Upper lobe of left lung (tissue), 6 donors: Measurements from ENCODE around the gene SLC25A45. TPM values are rescaled to one million over a fixed set of nuclear protein-coding genes. Genes with fewer than 3 reads are reported as not detected.
"Not testable (repeated sequence)": the region's sequence is repeated elsewhere in the genome, so short reads cannot be mapped to it uniquely, and the experiment has no call there.

Experiments
- ATAC-seq, 2 donors: fragments of 200-7000 bp; cut with Tn5 transposase; one replicate each; pipeline ENCODE4 v1.9.1; 2022; ENCODE audit warnings: mild to moderate bottlenecking in 2 of 2, moderate library complexity in 2 of 2; ENCODE audit not compliant: low FRiP score in 2 of 2
- DNase-seq, 2 donors: peaks; one replicate each; pipeline ENCODE4 v3.0.0-alpha.2; 2019 to 2020
- H3K27ac ChIP-seq, 4 donors: fragments of 200-600 bp; sonication (generic); one replicate each; pipeline ENCODE4 v1.5.1; 2016 to 2019
- H3K27me3 ChIP-seq, 4 donors: fragments of 200-600 bp; sonication (generic); one replicate each; pipeline ENCODE4 v1.5.1; 2017 to 2019
- H3K36me3 ChIP-seq, 4 donors: fragments of 200-600 bp; sonication (generic); one replicate each; pipeline ENCODE4 v1.5.1; 2016 to 2019
- H3K4me1 ChIP-seq, 4 donors: fragments of 200-600 bp; sonication (generic); one replicate each; pipeline ENCODE4 v1.5.1; 2018 to 2019
- H3K4me3 ChIP-seq, 4 donors: fragments of 200-600 bp; sonication (generic); one replicate each; pipeline ENCODE4 v1.5.1; 2017 to 2019; ENCODE audit warnings: mild to moderate bottlenecking in 2 of 4, moderate library complexity in 1 of 4
- H3K9me3 ChIP-seq, 4 donors: fragments of 200-600 bp; sonication (generic); one replicate each; pipeline ENCODE4 v1.5.1; 2018 to 2019
- CTCF ChIP-seq, 6 experiments: fragments of 450-650 bp in 4 of 6; fragments of 200-600 bp in 2 of 6; sonication (generic) in 2 of 6; IDR thresholded peaks; one replicate each; pipeline ENCODE4 v1.5.1; 2016 to 2019; ENCODE audit warnings: antibody characterized with exemption in 6 of 6
- EP300 ChIP-seq, 4 donors: sonication (generic); formaldehyde crosslinking; IDR thresholded peaks; one replicate each; pipeline ENCODE4 v1.5.1; 2017; ENCODE audit warnings: antibody characterized with exemption in 4 of 4, control low read depth in 2 of 4
- POLR2A ChIP-seq, 4 donors: fragments of 450-650 bp; IDR thresholded peaks; one replicate each; pipeline ENCODE4 v1.5.1; 2016 to 2017; ENCODE audit warnings: antibody characterized with exemption in 4 of 4, mild to moderate bottlenecking in 2 of 4
- POLR2AphosphoS5 ChIP-seq, 2 donors: sonication (generic); formaldehyde crosslinking; IDR thresholded peaks; one replicate each; pipeline ENCODE4 v1.5.1; 2017; ENCODE audit warnings: antibody characterized with exemption in 2 of 2
- WGBS, 2 donors: methylation state at CpG; one replicate each; pipeline ENCODE4 v1.1.5; 2017 to 2018; 5-methylcytosine and 5-hydroxymethylcytosine counted together
- total RNA-seq, 6 donors: library from RNA; depleted of rRNA in 4 of 6; stranded (reverse); fragments of >200 nt in 4 of 6; gene quantifications; one replicate each; pipeline versions ENCODE4 v1.1.0 to v1.2.1, GENCODE V29; 2016 to 2021
- donor health status: DM: no; HTN: no; CAD: no; lungs with moderate emphysema.
- donor health status: DM: no; HTN: yes; CAD: no; lungs with severe emphysema.

SLC25A45 gene
- total RNA-seq, 6 donors from 2014 or later, result 5.5 to 40.8 (median 19.4) TPM

GRCh38 chr11:65340226-65340625 lies 42.2 kb downstream of the SLC25A45 start:
- TF ChIP-seq POLR2AphosphoS5 (IDR thresholded peaks at IDR 0.05) (no peak), CTCF (IDR thresholded peaks at IDR 0.05) (no peak), POLR2A (IDR thresholded peaks at IDR 0.05) (no peak), EP300 (IDR thresholded peaks at IDR 0.05) (no peak)
- Histone ChIP-seq H3K27ac (no peak overlapping the region), H3K27me3 (no peaks in the 10 kb centered on the region), H3K36me3 (peaks cover 35 to 60% (median 56%) of the 10 kb centered on the region in 4 donors), H3K4me1 (peaks cover under 1 to 18% (median 8%) of the 10 kb centered on the region in 4 donors), H3K4me3 (no peak overlapping the region), H3K9me3 (no peaks in the 10 kb centered on the region)
- WGBS, 2 donors, result 91 to 95% methylated on average over 11 of the region's 11 CpGs
- no peak for ATAC-seq
- DNase-seq, result no peak

GRCh38 chr11:65338676-65339075 lies 43.8 kb downstream of the SLC25A45 start:
- Histone ChIP-seq H3K9me3 (no peaks in the 10 kb centered on the region), H3K27ac (no peak overlapping the region), H3K36me3 (peaks cover 32 to 44% (median 41%) of the 10 kb centered on the region in 4 donors), H3K4me1 (peaks cover 9 to 29% (median 17%) of the 10 kb centered on the region in 4 donors), H3K27me3 (no peaks in the 10 kb centered on the region), H3K4me3 (no peak overlapping the region)
- TF ChIP-seq EP300 (IDR thresholded peaks at IDR 0.05) (no peak), POLR2A (IDR thresholded peaks at IDR 0.05) (no peak), CTCF (IDR thresholded peaks at IDR 0.05) (no peak), POLR2AphosphoS5 (IDR thresholded peaks at IDR 0.05) (no peak)
- ATAC-seq, result no peak
- 90 to 91% methylated on average over 7 of the region's 7 CpGs for WGBS, 2 donors
- no peak for DNase-seq

GRCh38 chr11:65334696-65335295 lies 47.6 kb downstream of the SLC25A45 start:
- TF ChIP-seq EP300 (IDR thresholded peaks at IDR 0.05) (no peak), POLR2A (IDR thresholded peaks at IDR 0.05) (no peak), CTCF (IDR thresholded peaks at IDR 0.05) (no peak), POLR2AphosphoS5 (IDR thresholded peaks at IDR 0.05) (no peak)
- Histone ChIP-seq H3K27ac (peak overlapping the region in 3 of 4 donors; percentile 87 to 97 (median 88)), H3K27me3 (no peaks in the 10 kb centered on the region), H3K4me1 (peaks cover 9 to 36% (median 20%) of the 10 kb centered on the region in 4 donors), H3K4me3 (peak overlapping the region; percentile 71 to 99 (median 84)), H3K36me3 (peaks cover 0 to 7% (median 5%) of the 10 kb centered on the region in 4 donors), H3K9me3 (no peaks in the 10 kb centered on the region)
- DNase-seq (no peak), ATAC-seq (no peak)
- WGBS, 2 donors, result 15 to 21% methylated on average over 5 of the region's 5 CpGs

- DNase-seq, H3K27me3 ChIP-seq, H3K9me3 ChIP-seq, ATAC-seq, H3K4me3 ChIP-seq, H3K27ac ChIP-seq, H3K36me3 ChIP-seq: not testable (repeated sequence)
- peaks cover 13 to 37% (median 23%) of the 10 kb centered on the region in 4 donors for H3K4me1 ChIP-seq
- 92 to 95% methylated on average over 9 of the region's 9 CpGs for WGBS, 2 donors
Observed at GRCh38 chr11:65332591-65332990, 49.9 kb downstream of the SLC25A45 start.

- DNase-seq (no peak), ATAC-seq (no peak)
- H3K27me3 ChIP-seq, result no peaks in the 10 kb centered on the region
- H3K27ac ChIP-seq, result no peak overlapping the region
- peaks cover 13 to 27% (median 21%) of the 10 kb centered on the region in 4 donors for H3K4me1 ChIP-seq
- no peaks in the 10 kb centered on the region for H3K36me3 ChIP-seq
- no peak overlapping the region for H3K4me3 ChIP-seq
- TF ChIP-seq POLR2AphosphoS5 (IDR thresholded peaks at IDR 0.05) (no peak), EP300 (IDR thresholded peaks at IDR 0.05) (no peak), POLR2A (IDR thresholded peaks at IDR 0.05) (no peak), CTCF (IDR thresholded peaks at IDR 0.05) (no peak)
- H3K9me3 ChIP-seq, result no peaks in the 10 kb centered on the region
- WGBS, 2 donors, result 82 to 83% methylated on average over 7 of the region's 7 CpGs
Observed at GRCh38 chr11:65330544-65330943, 51.9 kb downstream of the SLC25A45 start.
